Brain pericyte (primary cell): Measurements from ENCODE around the gene FAM168A.

Source experiments
- DNase-seq: peaks from one replicate; pipeline ENCODE4 v3.0.0-alpha.2; 2012; ENCODE audit warnings: low read depth, low spot score

Gene FAM168A, protein sequence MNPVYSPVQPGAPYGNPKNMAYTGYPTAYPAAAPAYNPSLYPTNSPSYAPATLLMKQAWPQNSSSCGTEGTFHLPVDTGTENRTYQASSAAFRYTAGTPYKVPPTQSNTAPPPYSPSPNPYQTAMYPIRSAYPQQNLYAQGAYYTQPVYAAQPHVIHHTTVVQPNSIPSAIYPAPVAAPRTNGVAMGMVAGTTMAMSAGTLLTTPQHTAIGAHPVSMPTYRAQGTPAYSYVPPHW

DNA sequence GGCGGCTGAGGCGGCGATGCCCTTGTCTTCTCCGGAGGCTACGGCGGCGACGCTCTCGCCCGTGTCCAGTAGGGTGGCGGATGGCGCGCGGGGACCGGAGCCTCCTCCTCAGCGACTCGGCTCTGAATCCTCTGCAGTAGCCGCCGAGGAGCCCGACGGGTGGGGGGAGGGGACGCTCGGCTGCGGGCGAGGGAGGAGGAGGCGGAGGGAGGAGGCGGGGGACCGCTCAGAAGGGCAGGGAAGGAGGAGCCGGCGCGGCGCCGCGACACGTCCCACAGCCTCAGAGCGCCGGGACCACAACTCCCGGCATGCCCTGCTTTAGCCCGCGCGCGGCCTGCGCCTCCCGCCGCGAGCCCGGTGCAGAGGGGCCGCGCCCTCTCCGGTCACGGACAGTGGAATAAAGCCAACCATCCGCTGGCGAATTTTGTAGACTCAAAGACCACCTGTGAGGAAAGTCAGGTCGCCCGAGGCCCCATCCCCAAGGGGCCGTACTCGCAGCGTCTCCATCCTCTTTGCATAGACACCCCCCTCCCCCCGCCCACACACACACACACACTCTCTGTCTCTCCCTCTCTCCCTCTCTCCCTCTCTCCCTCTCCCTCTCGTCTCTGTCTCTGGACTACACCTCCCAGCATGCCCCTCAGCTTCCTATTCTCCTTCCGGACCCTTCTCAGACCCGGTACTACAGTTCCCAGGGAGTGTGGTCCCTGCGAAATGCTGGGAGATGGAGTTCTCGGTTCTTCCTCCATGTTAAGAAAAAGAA is at the start of gene FAM168A:
Gene FAM168A, minus strand, starts transcription at position 157 of the 763 bp plus-strand sequence. CDS start 129,638 bp downstream, outside the sequence.
- DNase-seq = peak; percentile 92

DNA sequence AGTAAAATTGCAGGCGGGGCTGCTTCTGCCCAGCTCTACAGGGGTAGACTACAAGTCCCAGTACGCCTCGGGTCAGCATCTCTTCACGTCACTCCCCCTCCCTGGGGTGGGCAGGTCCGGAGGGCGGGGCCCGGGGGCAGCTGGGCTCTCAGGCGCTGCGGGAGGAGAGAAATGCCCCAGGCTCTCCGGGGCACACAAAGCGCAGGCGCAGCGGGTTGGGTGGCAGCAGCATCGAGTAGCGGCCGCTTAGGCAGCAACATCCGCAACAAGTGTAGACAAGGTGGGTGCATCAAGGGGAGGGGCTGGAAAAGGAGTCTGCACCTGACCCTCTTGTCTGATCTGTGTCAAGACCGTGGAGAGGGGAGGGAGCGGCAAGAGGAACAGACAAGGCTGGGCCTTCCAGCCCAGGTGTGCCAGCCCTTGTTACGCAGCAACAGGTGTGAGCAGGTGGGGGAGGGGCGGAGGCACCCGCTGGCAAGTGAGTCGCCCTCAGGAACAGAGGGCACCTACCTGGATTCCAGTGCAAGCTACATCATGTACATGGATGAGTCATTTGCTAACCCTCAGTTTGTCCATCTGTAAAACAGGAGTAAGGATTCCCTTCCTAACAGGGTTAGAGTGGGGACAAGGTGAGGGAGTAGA is 49.7 kb upstream of the FAM168A start:
- DNase-seq = peak; percentile 39

DNA sequence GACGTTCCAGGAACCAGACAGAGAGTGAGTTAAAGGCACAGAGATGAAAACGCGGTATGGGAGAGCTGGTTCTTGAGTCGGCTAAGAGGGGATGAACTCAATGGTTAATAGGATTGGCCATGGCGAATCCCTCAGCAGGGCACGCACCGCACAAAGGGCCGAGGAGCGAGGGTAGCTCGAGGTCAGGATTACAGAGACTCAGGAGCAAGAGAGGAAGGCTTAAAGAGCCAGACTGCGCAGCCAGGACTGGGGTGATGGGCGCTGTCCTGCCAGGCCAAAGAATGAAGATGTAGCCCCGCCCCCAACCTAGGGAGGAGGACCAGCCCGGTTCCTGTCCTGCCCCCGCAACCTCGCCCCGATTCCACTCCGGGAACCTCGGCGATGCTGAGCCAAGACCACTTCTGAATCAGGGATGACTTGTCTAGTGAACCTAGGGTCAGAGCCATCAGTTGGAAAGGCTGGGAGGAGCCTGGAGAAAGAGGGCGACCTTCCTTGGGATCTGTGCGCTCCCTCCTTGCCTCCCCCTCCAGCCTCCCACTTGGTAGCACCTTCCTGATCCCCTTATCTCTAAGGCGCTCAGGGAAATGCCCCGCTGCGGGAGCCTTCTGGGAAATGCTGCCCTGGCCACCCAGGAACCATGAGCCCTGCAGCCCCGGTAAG is 48.2 kb upstream of the FAM168A start, which contains the start of gene PLEKHB1:
Gene PLEKHB1, plus strand, starts transcription at position 610 of the 660 bp plus-strand sequence. Its CDS starts 28 bp downstream, at position 638.
- DNase-seq = no peak

DNA sequence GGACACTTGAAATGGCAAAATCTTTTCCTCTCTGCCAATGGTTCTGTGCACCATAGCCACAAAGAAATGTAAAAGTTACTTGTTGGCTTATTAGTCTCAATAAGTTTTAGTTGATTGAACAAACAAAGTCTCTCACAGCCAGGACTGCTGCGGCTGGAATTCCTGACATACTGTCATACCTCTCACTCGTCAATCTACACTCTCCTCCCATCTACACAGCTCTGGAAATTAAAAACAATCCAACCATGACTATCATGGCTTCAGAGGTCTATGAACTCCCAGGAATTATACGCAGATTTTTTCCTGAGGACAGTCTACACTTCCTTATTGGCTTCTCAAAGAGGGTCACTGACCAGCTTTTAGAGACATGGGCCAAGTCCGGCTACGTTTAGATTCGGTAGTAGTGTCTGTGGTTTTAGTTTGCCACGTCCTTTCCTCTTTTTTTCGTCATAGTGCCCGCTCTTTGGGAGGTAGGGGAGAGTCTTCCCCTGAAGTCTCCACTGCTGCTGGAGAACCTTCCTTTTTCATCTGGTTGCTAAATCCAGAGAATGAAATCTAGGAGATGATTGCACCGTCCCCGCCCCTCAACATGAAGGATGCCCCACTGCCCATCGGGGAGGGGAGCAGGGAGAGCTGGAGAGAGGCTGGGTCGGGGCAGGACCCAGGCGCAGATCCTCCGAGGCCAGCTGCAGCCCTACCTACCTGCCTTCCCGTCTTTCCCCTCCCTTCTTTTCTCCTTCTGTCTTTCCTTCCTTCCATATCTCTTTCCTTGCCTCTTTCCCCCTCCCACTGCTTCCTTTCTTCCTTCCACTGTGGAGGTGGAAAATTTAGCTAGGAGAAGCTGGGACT is 47.4 kb upstream of the FAM168A start:
- no peak for DNase-seq

DNA sequence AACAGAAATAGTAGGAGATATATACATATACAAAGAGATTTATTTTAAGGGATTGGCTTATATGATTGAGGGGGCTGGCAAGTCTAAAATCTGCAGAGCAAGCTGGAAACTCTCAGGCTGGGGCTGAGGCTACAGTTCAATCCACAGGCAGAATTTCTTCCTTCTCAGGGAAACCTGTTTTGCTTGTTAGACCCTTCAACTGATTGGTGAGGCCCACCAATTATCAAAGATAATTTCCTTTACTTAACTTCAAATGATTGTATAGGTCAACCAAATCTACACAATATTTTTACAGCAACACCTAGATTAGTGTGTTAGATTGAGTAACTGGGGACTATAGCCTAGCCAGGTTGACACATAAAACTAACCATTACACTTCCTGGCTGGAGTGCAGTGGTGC is 43.8 kb upstream of the FAM168A start:
- DNase-seq = no peak

DNA sequence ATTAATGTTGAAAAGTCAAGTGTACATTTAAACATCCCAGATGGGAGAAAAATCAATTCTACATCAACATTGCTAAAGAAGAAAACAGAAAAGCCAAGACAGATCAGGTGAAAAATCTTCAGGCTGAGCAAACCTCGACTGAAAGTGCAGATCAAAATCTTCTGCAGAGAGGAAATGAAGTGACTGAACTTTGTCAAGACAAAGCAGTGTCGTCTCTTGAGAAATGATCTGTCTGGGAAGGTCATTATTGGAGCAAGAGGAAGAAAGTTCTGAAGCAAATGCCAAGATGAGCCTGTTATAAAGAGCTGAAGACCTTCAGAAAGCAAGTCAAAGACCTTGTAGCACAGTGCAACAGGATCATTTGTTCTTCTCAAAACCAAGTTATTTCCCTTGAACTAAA is 42.7 kb upstream of the FAM168A start:
- no peak for DNase-seq

DNA sequence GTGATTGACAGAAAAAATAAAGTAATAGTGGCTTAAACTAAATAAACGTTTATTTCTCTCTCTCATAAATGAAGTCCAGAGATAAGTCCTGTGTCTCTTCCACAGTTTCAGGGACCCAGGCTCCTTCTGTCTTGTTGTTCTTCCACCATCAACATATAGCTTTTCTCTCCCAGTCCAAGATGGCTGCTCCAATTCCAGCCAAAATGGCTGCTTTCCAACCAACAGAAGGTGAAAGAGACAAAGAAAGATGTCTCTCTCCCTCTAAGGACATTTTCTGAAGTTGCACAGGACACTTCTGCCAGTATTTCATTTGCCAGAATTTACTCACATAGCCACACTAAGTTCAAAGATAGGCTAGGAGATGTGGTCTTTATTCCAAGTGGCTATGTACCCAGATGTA is 39.1 kb upstream of the FAM168A start:
- DNase-seq = no peak

DNA sequence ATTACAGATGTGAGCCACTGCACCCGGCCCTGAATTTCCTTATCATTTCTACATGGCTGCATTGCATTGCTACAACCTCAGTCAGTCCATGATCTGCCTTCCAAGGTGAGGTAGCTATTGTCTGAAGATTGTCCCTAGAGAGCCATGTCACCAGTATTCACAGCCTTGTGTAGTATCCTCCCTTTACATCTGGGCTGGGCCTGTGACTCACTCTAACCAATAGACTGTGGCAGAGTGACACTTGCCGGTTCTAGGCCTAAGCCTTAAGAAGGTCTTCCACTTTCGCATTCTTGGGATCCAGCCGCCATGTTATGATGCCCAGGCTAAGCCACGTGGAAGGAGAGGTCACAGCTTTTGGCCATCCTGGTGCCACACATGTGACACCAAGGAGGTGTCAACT is 38.3 kb upstream of the FAM168A start:
- DNase-seq = no peak

DNA sequence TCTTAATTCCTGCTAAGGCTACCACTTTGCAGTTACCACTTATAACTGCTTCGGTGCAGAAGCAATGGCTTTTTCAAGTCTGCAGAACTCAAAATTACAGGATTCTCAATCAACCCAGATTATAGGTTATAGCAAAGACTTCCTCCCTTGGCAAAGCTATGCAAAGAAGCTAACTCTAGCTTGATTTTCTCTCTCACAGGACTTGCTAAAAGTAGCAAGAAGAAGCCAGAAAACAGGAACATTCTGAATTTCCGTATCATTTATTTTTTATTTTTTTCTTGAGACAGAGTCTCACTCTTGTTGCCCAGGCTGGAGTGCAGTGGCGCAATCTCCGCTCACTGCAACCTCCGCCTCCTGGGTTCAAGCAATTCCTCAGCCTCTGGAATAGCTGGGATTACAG is 37.8 kb upstream of the FAM168A start:
- DNase-seq = no peak

DNA sequence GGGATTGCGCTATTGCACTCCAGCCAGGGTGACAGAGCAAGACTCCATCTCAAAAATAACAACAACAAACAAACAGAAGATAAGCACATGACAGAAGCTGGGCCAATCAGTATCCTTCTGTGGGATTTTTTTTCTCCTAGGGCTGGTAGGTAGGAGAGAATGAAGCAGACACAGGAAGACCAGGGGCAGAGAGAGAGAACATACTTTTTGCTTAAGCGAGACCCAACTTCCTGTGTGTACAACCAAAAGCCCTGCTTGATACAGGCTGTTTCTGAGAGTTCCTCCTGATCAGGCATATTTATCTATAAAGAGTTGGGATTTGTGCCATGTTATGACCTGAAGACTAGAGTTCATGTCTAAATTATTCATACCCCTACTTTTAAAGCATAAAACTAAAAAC is 36.1 kb upstream of the FAM168A start:
- DNase-seq = no peak

DNA sequence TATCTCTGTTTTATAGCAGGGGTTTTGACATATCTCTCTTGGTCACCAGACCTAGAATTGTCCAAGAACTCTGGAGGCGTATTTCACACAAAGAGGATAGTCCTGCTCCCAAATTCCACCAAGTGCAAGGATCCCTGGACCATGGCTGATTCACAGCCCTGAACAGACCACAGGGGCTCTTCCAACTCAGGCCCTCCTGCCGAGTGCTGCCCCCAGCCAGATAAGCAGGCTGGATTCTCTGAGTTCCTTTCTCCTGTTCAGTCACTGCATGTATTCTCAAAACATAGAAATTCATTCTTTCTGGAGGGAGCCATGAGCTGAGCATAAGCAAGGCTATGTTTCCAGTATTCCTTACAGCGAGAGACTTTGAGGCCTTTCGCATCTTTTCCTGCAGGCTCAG is 35.1 kb upstream of the FAM168A start:
- DNase-seq = no peak

DNA sequence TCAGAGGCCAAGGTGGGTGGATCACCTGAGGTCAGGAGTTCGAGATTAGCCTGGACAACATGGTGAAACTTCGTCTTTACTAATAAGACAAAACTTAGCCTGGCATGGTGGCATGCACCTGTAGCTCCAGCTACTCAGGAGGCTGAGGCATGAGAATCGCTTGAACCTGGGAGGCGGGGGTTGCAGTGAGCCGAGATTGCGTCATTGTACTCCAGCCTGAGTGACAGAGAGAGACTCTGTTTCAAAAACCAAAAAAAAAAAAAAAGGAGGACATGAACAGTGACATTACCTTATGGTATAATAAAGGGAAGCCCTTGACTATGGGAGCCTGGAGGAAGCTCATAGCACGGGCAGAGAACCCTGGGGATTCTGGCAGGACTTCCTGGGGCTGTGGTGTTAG is 32.0 kb upstream of the FAM168A start:
- no peak for DNase-seq

DNA sequence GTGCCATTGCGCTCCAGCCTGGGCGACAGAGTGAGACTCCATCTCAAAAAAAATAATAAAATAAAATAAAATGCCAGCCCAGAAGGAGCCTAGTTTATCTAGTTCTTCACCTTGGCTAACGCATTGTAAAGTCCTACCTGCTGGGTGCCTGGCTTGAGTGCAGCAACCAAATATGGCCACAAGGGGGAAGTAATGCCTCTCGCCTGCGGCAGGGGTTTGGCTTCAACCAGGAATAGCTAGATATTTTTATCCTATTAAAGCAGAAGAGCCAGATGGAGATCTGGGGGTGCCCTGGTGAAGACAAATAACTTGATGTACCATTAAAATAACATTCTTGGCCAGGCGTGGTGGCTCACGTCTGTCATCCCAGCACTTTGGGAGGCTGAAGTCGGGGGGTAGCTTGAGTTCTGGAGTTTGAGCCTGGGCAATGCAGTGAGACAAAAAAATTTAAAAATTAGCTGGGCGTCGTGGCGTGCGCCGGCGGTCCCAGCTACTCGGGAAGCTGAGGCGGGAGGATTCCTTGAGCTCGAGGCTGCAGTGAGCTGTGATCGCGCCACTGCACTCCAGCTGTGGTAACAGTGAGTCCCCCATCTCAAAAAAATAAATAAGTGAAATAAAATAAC is 27.9 kb upstream of the FAM168A start:
- peak; percentile 26 for DNase-seq

DNA sequence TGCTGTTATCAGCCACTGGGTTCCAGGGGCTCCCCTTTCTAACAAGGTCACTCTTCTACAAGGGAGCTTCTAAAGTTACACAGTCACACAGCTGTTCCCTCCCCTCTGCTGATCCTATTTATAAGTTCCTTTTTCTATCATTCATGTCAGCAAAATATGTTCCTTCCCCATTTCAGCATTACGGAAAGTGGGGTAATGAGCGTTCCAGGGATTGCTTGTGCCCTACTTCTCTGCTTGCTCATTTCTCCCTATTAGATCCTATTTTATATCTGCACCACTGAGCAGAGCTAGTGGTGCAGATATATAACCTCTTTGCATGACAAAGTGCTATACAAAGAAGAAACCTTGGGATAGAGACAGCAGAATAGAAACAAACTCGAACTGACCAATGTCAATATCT is 25.8 kb upstream of the FAM168A start:
- DNase-seq = no peak

DNA sequence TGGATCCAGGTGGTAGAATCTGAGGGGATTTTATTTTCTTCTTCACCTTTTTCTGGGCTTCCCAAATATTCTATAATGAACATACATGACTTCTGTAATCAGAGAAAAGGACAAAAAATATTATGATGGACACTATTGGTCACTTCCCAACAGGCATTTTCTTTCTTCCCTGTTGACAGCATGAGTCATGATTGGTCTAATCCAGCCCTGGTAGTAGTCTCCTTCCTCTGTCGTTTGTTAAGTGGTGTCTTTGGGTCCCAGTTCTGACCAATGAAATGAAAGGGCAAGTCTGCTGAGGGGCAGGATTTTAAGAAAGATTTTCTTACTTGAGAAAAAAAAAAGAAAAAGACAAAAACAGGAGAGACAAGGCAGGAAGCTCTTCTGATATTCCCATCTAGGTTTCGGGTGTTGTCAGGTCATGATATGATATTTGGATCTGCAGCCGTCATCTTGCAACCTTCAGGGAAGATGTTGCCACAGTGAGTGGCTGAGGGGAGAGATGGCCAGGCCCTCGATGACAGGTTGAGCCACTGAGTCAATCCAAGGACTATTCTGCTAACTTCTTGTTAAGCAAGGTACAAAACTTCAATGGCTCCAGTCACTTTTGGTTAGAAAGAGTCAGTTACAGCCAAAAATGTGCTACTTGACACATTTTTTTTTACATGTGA is 25.1 kb upstream of the FAM168A start:
- no peak for DNase-seq

DNA sequence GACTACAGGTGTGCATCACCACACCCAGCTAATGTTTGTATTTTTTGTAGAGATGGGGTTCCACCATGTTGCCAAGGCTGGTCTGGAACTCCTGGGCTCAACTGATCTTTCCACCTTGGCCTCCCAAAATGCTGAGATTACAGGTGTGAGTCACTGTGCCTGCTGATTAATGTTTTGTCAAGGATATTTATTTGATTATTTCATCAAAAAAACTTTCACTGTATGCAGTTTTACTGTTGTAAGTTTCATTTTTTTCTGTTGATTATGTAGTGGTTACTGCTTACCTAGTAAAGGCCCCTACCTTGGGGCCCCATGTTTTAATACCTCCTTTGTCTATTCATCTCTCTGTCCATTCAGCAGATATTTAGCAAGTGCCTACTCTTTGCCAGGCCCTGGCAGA is 16.7 kb upstream of the FAM168A start:
- DNase-seq = no peak

DNA sequence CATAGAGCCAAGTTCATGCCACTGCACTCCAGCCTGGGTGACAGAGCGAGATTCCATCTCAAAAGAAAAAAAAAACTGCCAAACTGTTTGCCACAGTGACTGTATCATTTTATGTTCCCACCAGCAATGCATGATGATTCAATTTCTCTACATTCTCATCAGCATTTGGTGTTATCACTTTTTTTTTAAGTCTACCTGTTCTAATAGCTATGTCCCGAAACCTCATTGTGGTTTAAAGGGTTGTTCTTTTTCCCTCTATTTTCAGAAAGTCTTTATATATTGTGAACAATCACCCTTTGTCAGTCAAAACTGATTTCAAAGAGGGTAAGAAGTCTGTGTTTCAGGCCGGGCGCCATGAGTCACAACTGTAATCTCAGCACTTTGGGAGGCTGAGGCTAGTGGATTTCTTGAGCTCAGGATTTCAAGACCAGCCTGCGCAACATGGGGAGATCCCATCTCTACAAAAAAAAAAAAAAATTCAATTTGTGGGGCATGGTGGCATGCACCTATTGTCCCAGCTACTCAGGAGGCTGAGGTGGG is 14.8 kb upstream of the FAM168A start:
- DNase-seq = no peak

DNA sequence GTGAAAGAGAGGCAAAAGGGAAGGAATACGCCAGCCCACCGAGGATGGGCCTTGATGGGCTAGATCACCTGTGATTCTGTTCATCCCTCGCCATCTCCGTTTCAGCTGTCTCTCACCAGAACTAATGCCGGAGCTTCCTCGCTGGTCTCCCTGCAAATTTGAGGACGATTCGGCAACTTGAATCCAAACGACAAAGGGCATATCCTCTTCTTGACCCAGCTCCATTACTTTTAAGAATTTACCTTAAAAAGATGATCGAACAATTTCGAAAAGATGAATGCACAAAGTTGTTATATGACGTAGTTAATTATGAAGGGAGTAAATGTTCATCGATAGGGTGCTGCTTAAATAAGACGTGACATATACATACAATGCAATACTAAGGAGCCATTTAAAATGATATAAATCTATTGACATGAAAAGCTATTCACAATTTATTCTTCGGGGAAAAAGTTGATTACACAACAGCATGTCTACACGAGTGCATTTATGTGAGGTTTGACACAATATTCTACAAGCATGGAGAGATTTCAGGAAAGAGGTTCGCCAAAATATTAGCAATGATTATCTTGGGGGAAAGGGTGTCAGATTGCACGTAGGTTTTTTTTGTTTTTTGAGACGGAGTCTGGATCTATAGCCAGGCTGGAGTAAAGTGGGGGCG is 937 bp upstream of the FAM168A start:
- DNase-seq = peak; percentile 21

DNA sequence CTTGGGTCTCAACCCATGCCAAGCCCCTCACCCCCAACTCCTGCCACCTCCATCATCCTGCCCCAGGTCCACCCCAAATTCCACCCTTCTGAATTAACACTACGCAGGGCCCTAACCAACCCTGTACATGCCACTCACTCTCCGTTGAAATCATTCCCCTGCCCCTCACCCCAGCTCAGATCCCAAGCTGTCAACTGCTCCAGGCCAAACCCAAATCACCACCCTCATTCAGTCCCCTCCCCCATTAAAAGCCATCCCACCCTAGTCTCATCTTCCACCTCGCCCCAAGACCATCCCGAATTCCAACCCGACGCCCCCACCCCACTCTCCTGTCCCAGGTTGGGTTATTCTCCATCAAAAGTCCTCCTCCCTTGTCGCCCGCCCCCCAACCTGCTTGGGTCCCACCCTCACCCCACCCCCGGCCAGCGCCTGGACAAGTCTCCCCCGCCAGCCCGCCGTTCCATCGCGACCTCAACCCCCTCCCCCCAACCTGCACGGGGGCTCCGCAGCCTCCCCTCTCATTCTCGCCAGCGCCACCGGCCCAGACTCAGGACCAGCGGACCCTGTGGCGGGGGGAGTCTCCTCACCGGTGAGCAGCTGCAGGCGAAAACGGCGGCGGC is 466 bp downstream of the FAM168A start:
- DNase-seq = no peak
